HEK293 (cell line): ENCODE measurements around the gene NEURL1.

ENCODE experiments used
- CTCF ChIA-PET: fragments of 350-600 bp; formaldehyde crosslinking; extraction: SDS; loops from one replicate; lab custom pipeline; 2021; ENCODE audit warnings: antibody characterized with exemption; lab: Yijun Ruan, JAX
- POLR2A ChIA-PET: fragments of 300-600 bp; formaldehyde crosslinking; extraction: SDS; loops from one replicate; lab custom pipeline; 2020; ENCODE audit warnings: antibody characterized with exemption, inconsistent platforms; lab: Yijun Ruan, JAX
- H3K27ac ChIP-seq: fragments of 200-500 bp; sonication (Bioruptor generic); 2 replicates; pipeline ENCODE4 v1.5.1; 2014; ENCODE audit warnings: low read depth, low read length, control low read depth, inconsistent platforms; ENCODE audit errors: extremely low read depth
- H3K36me3 ChIP-seq, 2 experiments: fragments of 200-500 bp in 1 of 2; sonication (Bioruptor generic) in 1 of 2; 1 replicate in 1 of 2; 2 replicates in 1 of 2; pipeline ENCODE4 v1.5.1; 2014 to 2017; ENCODE audit warnings: inconsistent platforms in 2 of 2, low read length in 2 of 2; ENCODE audit not compliant: control insufficient read depth in 2 of 2, insufficient read depth in 1 of 2
- H3K4me1 ChIP-seq: fragments of 200-500 bp; sonication (Bioruptor generic); 2 replicates; pipeline ENCODE4 v1.5.1; 2014; ENCODE audit warnings: mild to moderate bottlenecking, low read length, inconsistent platforms; ENCODE audit not compliant: control insufficient read depth, insufficient read depth
- H3K4me3 ChIP-seq: 2 replicates; pipeline ENCODE4 v1.5.1; 2011; ENCODE audit warnings: low read depth, mild to moderate bottlenecking, control low read depth, low read length, moderate library complexity
- H3K9me3 ChIP-seq: fragments of 200-500 bp; sonication (Bioruptor generic); 2 replicates; pipeline ENCODE4 v1.5.1; 2014; ENCODE audit warnings: low read depth, low read length, inconsistent platforms; ENCODE audit not compliant: control insufficient read depth, insufficient read depth
- GLI2 ChIP-seq: fragments of 450-650 bp; formaldehyde crosslinking; IDR thresholded peaks from 2 replicates; pipeline ENCODE4; 2017; ENCODE audit warnings: missing biosample characterization, missing genetic modification characterization, low read depth, borderline replicate concordance
- GLIS1 ChIP-seq: fragments of 450-650 bp; formaldehyde crosslinking; IDR thresholded peaks from 2 replicates; pipeline ENCODE4 v1.5.1; 2016; ENCODE audit warnings: missing biosample characterization, missing genetic modification characterization
- SCRT2 ChIP-seq: fragments of 450-650 bp; formaldehyde crosslinking; IDR thresholded peaks from 2 replicates; pipeline ENCODE4 v1.5.1; 2016; ENCODE audit warnings: missing biosample characterization, missing genetic modification characterization
- SP2 ChIP-seq: fragments of 450-650 bp; formaldehyde crosslinking; IDR thresholded peaks from 2 replicates; pipeline ENCODE4 v1.5.1; 2016; ENCODE audit warnings: missing biosample characterization, missing genetic modification characterization
- ZBTB21 ChIP-seq: fragments of 450-650 bp; formaldehyde crosslinking; IDR thresholded peaks from 2 replicates; pipeline ENCODE4 v1.5.1; 2017; ENCODE audit warnings: missing biosample characterization, missing genetic modification characterization
- ZBTB7A ChIP-seq: fragments of 450-650 bp; formaldehyde crosslinking; IDR thresholded peaks from 2 replicates; pipeline ENCODE4 v1.5.1; 2016; ENCODE audit warnings: low read depth, missing biosample characterization, missing genetic modification characterization
- ZFP41 ChIP-seq: fragments of 450-650 bp; formaldehyde crosslinking; IDR thresholded peaks from 2 replicates; pipeline ENCODE4 v1.5.1; 2016; ENCODE audit warnings: missing biosample characterization, missing genetic modification characterization, borderline replicate concordance
- ZFP69B ChIP-seq: fragments of 450-650 bp; formaldehyde crosslinking; IDR thresholded peaks from 2 replicates; pipeline ENCODE4 v1.5.1; 2016; ENCODE audit warnings: missing biosample characterization, missing genetic modification characterization
- ZNF184 ChIP-seq: fragments of 450-650 bp; IDR thresholded peaks from 2 replicates; pipeline ENCODE4 v1.5.1; 2018; ENCODE audit warnings: missing biosample characterization, mild to moderate bottlenecking, missing genetic modification characterization
- ZNF19 ChIP-seq: fragments of 450-650 bp; formaldehyde crosslinking; IDR thresholded peaks from 2 replicates; pipeline ENCODE4; 2016; ENCODE audit warnings: missing biosample characterization, missing genetic modification characterization, low read depth
- ZNF354C ChIP-seq: fragments of 450-650 bp; formaldehyde crosslinking; IDR thresholded peaks from 2 replicates; pipeline ENCODE4 v1.5.1; 2016; ENCODE audit warnings: missing biosample characterization, missing genetic modification characterization, low read depth, borderline replicate concordance
- ZNF391 ChIP-seq: fragments of 450-650 bp; formaldehyde crosslinking; IDR thresholded peaks from 2 replicates; pipeline ENCODE4 v1.5.1; 2016; ENCODE audit warnings: low read depth, missing biosample characterization, missing genetic modification characterization, borderline replicate concordance
- ZNF416 ChIP-seq: fragments of 450-650 bp; formaldehyde crosslinking; IDR thresholded peaks from 2 replicates; pipeline ENCODE4 v1.5.1; 2016; ENCODE audit warnings: missing biosample characterization, missing genetic modification characterization
- ZNF473 ChIP-seq: fragments of 450-650 bp; formaldehyde crosslinking; IDR thresholded peaks from 2 replicates; pipeline ENCODE4 v1.5.1; 2017; ENCODE audit warnings: missing biosample characterization, missing genetic modification characterization
- ZNF549 ChIP-seq: fragments of 450-650 bp; IDR thresholded peaks from 2 replicates; pipeline ENCODE4 v1.5.1; 2018; ENCODE audit warnings: missing biosample characterization, missing genetic modification characterization, mild to moderate bottlenecking, inconsistent platforms, moderate library complexity
- ZNF560 ChIP-seq: fragments of 450-650 bp; formaldehyde crosslinking; IDR thresholded peaks from 2 replicates; pipeline ENCODE4 v1.5.1; 2017; ENCODE audit warnings: missing biosample characterization, missing genetic modification characterization, borderline replicate concordance
- ZNF747 ChIP-seq: fragments of 450-650 bp; formaldehyde crosslinking; IDR thresholded peaks from 2 replicates; pipeline ENCODE4 v1.5.1; 2016; ENCODE audit warnings: missing biosample characterization, missing genetic modification characterization
- ZNF776 ChIP-seq: fragments of 450-650 bp; formaldehyde crosslinking; IDR thresholded peaks from 2 replicates; pipeline ENCODE4 v1.5.0; 2017; ENCODE audit warnings: missing biosample characterization, missing genetic modification characterization, borderline replicate concordance
- ZNF791 ChIP-seq: fragments of 450-650 bp; formaldehyde crosslinking; IDR thresholded peaks from 2 replicates; pipeline ENCODE4 v1.5.1; 2016; ENCODE audit warnings: missing biosample characterization, missing genetic modification characterization
- TF ChIP-seq, protein P1 (sequence below): fragments of 450-650 bp; formaldehyde crosslinking; IDR thresholded peaks from 2 replicates; pipeline ENCODE4 v1.5.1; 2017; ENCODE audit warnings: missing biosample characterization, missing genetic modification characterization
- TF ChIP-seq, protein P2 (sequence below): fragments of 450-650 bp; formaldehyde crosslinking; IDR thresholded peaks from 2 replicates; pipeline ENCODE4 v1.5.1; 2016; ENCODE audit warnings: missing biosample characterization, missing genetic modification characterization, borderline replicate concordance
- TF ChIP-seq, protein P3 (sequence below): fragments of 450-650 bp; formaldehyde crosslinking; IDR thresholded peaks from 2 replicates; pipeline ENCODE4 v1.5.1; 2017; ENCODE audit warnings: missing biosample characterization, missing genetic modification characterization
- TF ChIP-seq, protein P4 (sequence below): fragments of 450-650 bp; formaldehyde crosslinking; IDR thresholded peaks from 2 replicates; pipeline ENCODE4 v1.5.1; 2016; ENCODE audit warnings: missing biosample characterization, missing genetic modification characterization

Gene NEURL1

DNA sequence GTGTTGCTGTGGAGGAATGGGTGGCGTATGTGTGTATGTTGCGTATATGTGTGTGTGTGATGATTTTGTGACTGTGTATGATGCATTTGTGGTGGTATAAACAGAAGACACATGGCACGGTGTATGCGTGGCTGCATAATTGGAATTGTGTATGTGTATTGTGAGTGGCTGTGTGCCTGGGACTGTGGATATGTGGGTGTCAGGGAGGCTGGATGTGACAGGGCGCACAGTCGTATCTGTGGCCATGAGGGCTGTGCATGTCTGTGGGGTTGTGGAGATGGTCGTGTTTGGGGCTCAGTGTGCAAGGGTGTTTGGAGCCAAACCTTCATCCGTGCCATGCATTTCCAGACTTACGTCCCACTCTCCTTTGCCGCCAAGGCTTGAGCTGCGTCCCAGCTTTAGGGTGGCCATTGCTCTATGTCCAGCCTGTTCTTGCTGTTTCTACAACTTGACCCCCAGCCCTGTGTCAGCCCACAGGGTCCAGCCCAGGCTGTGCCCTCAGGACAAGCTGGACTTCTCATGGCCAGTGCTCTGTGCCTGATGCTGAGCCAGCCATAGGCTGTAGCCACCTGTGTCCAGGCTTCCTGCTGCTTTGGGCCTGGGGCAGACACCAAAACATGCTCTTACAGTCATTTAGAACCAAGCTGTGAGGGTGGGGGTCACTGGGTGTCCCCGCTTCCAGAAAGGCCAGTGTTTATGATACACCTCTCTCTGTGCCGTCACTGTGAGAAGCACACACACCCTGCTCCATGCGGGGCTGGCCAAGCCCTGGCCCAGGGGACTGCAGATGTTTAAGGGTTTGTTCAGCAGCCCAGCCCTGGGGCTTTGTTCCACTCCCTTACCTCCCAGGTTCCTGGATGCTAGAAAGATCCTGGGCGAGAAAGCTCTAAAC is 127.6 kb downstream of the NEURL1 start (continued):
- TF ChIP-seq, protein P1, sequence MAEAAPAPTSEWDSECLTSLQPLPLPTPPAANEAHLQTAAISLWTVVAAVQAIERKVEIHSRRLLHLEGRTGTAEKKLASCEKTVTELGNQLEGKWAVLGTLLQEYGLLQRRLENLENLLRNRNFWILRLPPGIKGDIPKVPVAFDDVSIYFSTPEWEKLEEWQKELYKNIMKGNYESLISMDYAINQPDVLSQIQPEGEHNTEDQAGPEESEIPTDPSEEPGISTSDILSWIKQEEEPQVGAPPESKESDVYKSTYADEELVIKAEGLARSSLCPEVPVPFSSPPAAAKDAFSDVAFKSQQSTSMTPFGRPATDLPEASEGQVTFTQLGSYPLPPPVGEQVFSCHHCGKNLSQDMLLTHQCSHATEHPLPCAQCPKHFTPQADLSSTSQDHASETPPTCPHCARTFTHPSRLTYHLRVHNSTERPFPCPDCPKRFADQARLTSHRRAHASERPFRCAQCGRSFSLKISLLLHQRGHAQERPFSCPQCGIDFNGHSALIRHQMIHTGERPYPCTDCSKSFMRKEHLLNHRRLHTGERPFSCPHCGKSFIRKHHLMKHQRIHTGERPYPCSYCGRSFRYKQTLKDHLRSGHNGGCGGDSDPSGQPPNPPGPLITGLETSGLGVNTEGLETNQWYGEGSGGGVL (tag by site-specific recombination), result no peak
- TF ChIP-seq SCRT2 (tag by site-specific recombination), result no peak
- TF ChIP-seq ZBTB7A, result no peak
- no peak for TF ChIP-seq ZNF776 (tag by site-specific recombination)
- no peak for TF ChIP-seq ZNF473 (tag by site-specific recombination)
- TF ChIP-seq, all 188 proteins: peak for 0

DNA sequence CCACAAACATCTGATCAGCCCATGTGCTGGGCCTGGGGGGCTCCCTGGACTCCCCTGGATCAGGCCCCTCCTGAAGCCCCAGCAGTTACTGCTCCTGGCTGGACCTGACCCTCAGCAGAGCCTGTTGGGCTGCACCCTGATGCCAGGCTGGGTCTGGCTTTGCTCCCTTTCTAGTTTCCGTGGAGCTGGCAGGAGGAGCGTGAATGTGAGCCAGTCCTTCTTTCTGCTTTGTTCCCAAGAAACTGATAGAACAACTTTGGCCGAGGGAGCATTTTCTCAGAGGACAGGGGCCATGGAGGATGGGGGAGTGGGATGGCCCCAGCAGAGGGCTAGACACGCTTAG is 128.2 kb downstream of the NEURL1 start:
- no peak overlapping the region for H3K27ac ChIP-seq
- TF ChIP-seq ZNF391 (tag by site-specific recombination), result no peak
- TF ChIP-seq, protein P2, sequence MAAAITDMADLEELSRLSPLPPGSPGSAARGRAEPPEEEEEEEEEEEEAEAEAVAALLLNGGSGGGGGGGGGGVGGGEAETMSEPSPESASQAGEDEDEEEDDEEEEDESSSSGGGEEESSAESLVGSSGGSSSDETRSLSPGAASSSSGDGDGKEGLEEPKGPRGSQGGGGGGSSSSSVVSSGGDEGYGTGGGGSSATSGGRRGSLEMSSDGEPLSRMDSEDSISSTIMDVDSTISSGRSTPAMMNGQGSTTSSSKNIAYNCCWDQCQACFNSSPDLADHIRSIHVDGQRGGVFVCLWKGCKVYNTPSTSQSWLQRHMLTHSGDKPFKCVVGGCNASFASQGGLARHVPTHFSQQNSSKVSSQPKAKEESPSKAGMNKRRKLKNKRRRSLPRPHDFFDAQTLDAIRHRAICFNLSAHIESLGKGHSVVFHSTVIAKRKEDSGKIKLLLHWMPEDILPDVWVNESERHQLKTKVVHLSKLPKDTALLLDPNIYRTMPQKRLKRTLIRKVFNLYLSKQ (tag by site-specific recombination), result no peak
- TF ChIP-seq, protein P3, sequence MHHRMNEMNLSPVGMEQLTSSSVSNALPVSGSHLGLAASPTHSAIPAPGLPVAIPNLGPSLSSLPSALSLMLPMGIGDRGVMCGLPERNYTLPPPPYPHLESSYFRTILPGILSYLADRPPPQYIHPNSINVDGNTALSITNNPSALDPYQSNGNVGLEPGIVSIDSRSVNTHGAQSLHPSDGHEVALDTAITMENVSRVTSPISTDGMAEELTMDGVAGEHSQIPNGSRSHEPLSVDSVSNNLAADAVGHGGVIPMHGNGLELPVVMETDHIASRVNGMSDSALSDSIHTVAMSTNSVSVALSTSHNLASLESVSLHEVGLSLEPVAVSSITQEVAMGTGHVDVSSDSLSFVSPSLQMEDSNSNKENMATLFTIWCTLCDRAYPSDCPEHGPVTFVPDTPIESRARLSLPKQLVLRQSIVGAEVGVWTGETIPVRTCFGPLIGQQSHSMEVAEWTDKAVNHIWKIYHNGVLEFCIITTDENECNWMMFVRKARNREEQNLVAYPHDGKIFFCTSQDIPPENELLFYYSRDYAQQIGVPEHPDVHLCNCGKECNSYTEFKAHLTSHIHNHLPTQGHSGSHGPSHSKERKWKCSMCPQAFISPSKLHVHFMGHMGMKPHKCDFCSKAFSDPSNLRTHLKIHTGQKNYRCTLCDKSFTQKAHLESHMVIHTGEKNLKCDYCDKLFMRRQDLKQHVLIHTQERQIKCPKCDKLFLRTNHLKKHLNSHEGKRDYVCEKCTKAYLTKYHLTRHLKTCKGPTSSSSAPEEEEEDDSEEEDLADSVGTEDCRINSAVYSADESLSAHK, result no peak
- TF ChIP-seq ZNF560 (tag by site-specific recombination), result no peak
- no peak for TF ChIP-seq ZNF747 (tag by site-specific recombination)
- no peak for TF ChIP-seq ZNF473 (tag by site-specific recombination)
- TF ChIP-seq ZNF354C (tag by site-specific recombination), result no peak
- TF ChIP-seq ZNF791, result no peak
- no peak for TF ChIP-seq GLIS1 (tag by site-specific recombination)
- no peak for TF ChIP-seq ZFP41 (tag by site-specific recombination)
- TF ChIP-seq, protein P4, sequence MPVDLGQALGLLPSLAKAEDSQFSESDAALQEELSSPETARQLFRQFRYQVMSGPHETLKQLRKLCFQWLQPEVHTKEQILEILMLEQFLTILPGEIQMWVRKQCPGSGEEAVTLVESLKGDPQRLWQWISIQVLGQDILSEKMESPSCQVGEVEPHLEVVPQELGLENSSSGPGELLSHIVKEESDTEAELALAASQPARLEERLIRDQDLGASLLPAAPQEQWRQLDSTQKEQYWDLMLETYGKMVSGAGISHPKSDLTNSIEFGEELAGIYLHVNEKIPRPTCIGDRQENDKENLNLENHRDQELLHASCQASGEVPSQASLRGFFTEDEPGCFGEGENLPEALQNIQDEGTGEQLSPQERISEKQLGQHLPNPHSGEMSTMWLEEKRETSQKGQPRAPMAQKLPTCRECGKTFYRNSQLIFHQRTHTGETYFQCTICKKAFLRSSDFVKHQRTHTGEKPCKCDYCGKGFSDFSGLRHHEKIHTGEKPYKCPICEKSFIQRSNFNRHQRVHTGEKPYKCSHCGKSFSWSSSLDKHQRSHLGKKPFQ, result no peak
- TF ChIP-seq ZNF416, result no peak
- TF ChIP-seq ZBTB21 (tag by site-specific recombination), result no peak
- no peak for TF ChIP-seq ZNF19
- TF ChIP-seq ZNF184 (tag by site-specific recombination), result no peak
- no peak for TF ChIP-seq ZNF549
- TF ChIP-seq GLI2 (tag by site-specific recombination), result no peak
- no peak for TF ChIP-seq ZFP69B (tag by site-specific recombination)
- TF ChIP-seq SP2 (tag by site-specific recombination), result no peak
- H3K36me3 ChIP-seq, result peaks cover 0 to 95% of the 10 kb centered on the region in 2 experiments; a peak in 1 of 3 replicates
- H3K4me3 ChIP-seq, result no peak overlapping the region
- ChIA-PET POLR2A (no interaction called here), CTCF (interaction anchor here (0.6 to 1.1 kb wide), 4 partner anchors 18 to 64 kb away, joined by 3 to 5 read pairs (median 4); no protein-coding TSS in a partner anchor)
- H3K9me3 ChIP-seq, result no peaks in the 10 kb centered on the region
- H3K4me1 ChIP-seq, result no peaks in the 10 kb centered on the region
